H1 (cell line): ENCODE measurements around the gene WDR7. TPM values are rescaled to one million over a fixed set of nuclear protein-coding genes. Genes with fewer than 3 reads are reported as not detected.

Source experiments
- CHD1 ChIP-seq: IDR thresholded peaks from 2 replicates; pipeline ENCODE4 v1.6.1; 2012; ENCODE audit warnings: low read depth, low read length, improper control_type of control experiment
- CHD2 ChIP-seq: IDR thresholded peaks from 2 replicates; pipeline ENCODE4 v1.6.1; 2012; ENCODE audit warnings: low read length, improper control_type of control experiment
- CHD7 ChIP-seq: fragments of 300-600 bp; sonication (generic); IDR thresholded peaks from 2 replicates; pipeline ENCODE4 v1.7.1; 2012; ENCODE audit warnings: low read length, moderate library complexity, mild to moderate bottlenecking, inconsistent platforms; ENCODE audit not compliant: insufficient replicate concordance
- KDM4A ChIP-seq: IDR thresholded peaks from one replicate; pipeline ENCODE4 v1.7.1; 2012; ENCODE audit warnings: low read depth, mild to moderate bottlenecking, moderate library complexity, low read length, inconsistent platforms; ENCODE audit not compliant: severe bottlenecking
- TBP ChIP-seq: IDR thresholded peaks from 2 replicates; pipeline ENCODE4 v1.6.1; 2011; ENCODE audit warnings: low read depth, low read length, improper control_type of control experiment
- TCF12 ChIP-seq: IDR thresholded peaks from 2 replicates; pipeline ENCODE4 v1.6.1; 2011; ENCODE audit warnings: low read depth, mild to moderate bottlenecking, low read length
- polyA plus RNA-seq, 7 experiments: library from polyadenylated mRNA; depleted of rRNA in 3 of 7; stranded (reverse) in 5 of 7; unstranded in 2 of 7; fragments of >200 nt in 5 of 7; fragments of 200-250 nt in 2 of 7; gene quantifications; 1 replicate in 5 of 7; 2 replicates in 1 of 7; 4 replicates in 1 of 7; pipeline versions ENCODE4 v1.2.1 to v1.2.3, GENCODE V29; 2011 to 2013; ENCODE audit warnings: missing spikeins in 2 of 7, mixed read lengths in 2 of 7
- total RNA-seq: library from RNA; stranded (reverse); fragmentation: NEBNext Ultra II Directional; extraction: Animal tissue kit (Norgen Biotek cat#: 25700); gene quantifications from 2 replicates; pipeline ENCODE4 v1.2.1, GENCODE V29; 2021
- TF ChIP-seq, protein P1 (sequence below): IDR thresholded peaks from 2 replicates; pipeline ENCODE4 v1.6.1; 2012; ENCODE audit warnings: inconsistent platforms

The WDR7 gene
- total and polyA plus RNA-seq, 2 of the 8 experiments (the other 6 are each of a cell fraction or from before 2014, with no cell fraction given), result 5.5 to 15.2 TPM

DNA sequence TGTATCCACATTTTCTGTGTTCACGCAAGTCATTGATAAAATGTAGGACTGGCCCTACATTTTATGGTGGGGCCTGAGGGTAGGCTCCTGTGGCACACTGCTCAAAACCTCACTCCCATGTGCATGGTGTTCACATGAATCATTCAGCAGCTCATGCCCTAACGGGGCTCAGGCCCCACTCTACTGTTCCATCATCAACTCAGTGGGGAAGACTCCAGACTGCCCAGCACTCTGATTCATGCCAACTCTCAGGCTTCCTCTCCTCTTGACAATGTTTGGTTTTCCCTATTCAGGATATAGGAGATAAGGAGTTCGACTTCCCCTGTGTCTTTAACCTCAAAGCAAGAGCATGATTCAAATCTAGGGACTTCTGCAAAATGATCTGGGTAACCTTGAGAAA lies 403.7 kb downstream of the WDR7 start (continued):
- TF ChIP-seq CHD7 (no peak), CHD1 (no peak), KDM4A (no peak), TBP (no peak), CHD2 (no peak), TCF12 (no peak)
- TF ChIP-seq, protein P1, sequence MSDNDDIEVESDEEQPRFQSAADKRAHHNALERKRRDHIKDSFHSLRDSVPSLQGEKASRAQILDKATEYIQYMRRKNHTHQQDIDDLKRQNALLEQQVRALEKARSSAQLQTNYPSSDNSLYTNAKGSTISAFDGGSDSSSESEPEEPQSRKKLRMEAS, result no peak
